Astrocyte (in vitro differentiated cells and primary cell): ENCODE measurements around the gene MAN1B1. TPM values are rescaled to one million over a fixed set of nuclear protein-coding genes. Genes with fewer than 3 reads are reported as not detected.

ENCODE experiments used
- DNase-seq: peaks from one replicate; pipeline ENCODE4 v3.0.0-alpha.2; 2010; ENCODE audit warnings: low read depth
- FAIRE-seq: peaks from 2 replicates; lab custom pipeline; 2011; peaks lifted over from hg19 to GRCh38; lab: Jason Lieb, UNC
- H2AFZ ChIP-seq: 2 replicates; pipeline ENCODE4 v1.6.0; 2012; ENCODE audit warnings: low read depth, low read length, inconsistent platforms
- H3K27ac ChIP-seq: 2 replicates; pipeline ENCODE4 v1.5.1; 2011; ENCODE audit warnings: low read depth, low read length, inconsistent platforms
- H3K27me3 ChIP-seq: 2 replicates; pipeline ENCODE4 v1.6.0; 2011; ENCODE audit warnings: low read length, inconsistent platforms; ENCODE audit not compliant: insufficient read depth
- H3K36me3 ChIP-seq: 2 replicates; pipeline ENCODE4 v1.5.1; 2011; ENCODE audit warnings: low read length, inconsistent platforms; ENCODE audit not compliant: insufficient read depth
- H3K4me1 ChIP-seq: 2 replicates; pipeline ENCODE4 v1.5.1; 2011; ENCODE audit warnings: low read length, inconsistent platforms; ENCODE audit not compliant: insufficient read depth
- H3K4me2 ChIP-seq: 2 replicates; pipeline ENCODE4 v1.6.0; 2012; ENCODE audit warnings: low read length, inconsistent platforms
- H3K4me3 ChIP-seq: 2 replicates; pipeline ENCODE4 v1.5.1; 2011; ENCODE audit warnings: low read depth, mild to moderate bottlenecking, low read length, inconsistent platforms; ENCODE audit not compliant: insufficient read depth
- H3K79me2 ChIP-seq: 2 replicates; pipeline ENCODE4 v1.6.0; 2012; ENCODE audit warnings: mild to moderate bottlenecking, low read length, inconsistent platforms; ENCODE audit not compliant: insufficient read depth
- H3K9ac ChIP-seq: 2 replicates; pipeline ENCODE4 v1.6.0; 2012; ENCODE audit warnings: mild to moderate bottlenecking, low read length, inconsistent platforms
- H3K9me3 ChIP-seq: 2 replicates; pipeline ENCODE4 v1.5.1; 2012; ENCODE audit warnings: low read depth, mild to moderate bottlenecking, low read length, inconsistent platforms; ENCODE audit not compliant: insufficient read depth
- H4K20me1 ChIP-seq: 2 replicates; pipeline ENCODE4 v1.6.0; 2012; ENCODE audit warnings: low read length, inconsistent platforms; ENCODE audit not compliant: insufficient read depth
- H3K27ac Mint-ChIP-seq: one replicate; pipeline ENCODE4 v1.8.0; 2021; ENCODE audit warnings: mild to moderate bottlenecking, mixed read lengths; ENCODE audit not compliant: unreplicated experiment
- H3K27me3 Mint-ChIP-seq: one replicate; pipeline ENCODE4 v1.8.0; 2021; ENCODE audit warnings: low read depth, mixed read lengths; ENCODE audit not compliant: unreplicated experiment
- H3K36me3 Mint-ChIP-seq: one replicate; pipeline ENCODE4 v1.8.0; 2021; ENCODE audit warnings: low read depth, mixed read lengths; ENCODE audit not compliant: unreplicated experiment
- H3K4me1 Mint-ChIP-seq: one replicate; pipeline ENCODE4 v1.8.0; 2021; ENCODE audit warnings: low read depth, mixed read lengths; ENCODE audit not compliant: unreplicated experiment
- H3K4me3 Mint-ChIP-seq: one replicate; pipeline ENCODE4 v1.8.0; 2021; ENCODE audit warnings: mild to moderate bottlenecking, moderate library complexity, mixed read lengths; ENCODE audit not compliant: unreplicated experiment
- H3K9me3 Mint-ChIP-seq: one replicate; pipeline ENCODE4 v1.8.0; 2021; ENCODE audit warnings: mild to moderate bottlenecking, mixed read lengths; ENCODE audit not compliant: unreplicated experiment
- EZH2 ChIP-seq: IDR thresholded peaks from 2 replicates; pipeline ENCODE4 v1.6.1; 2012; ENCODE audit warnings: mild to moderate bottlenecking, low read length, inconsistent platforms; ENCODE audit not compliant: insufficient read depth
- total RNA-seq: library from RNA; stranded (reverse); gene quantifications from 2 replicates; pipeline ENCODE4 v1.2.1, GENCODE V29; 2021
- TF ChIP-seq, protein P1 (sequence below): IDR thresholded peaks from 2 replicates; pipeline ENCODE4 v1.5.1; 2011; ENCODE audit warnings: low read depth, mild to moderate bottlenecking, inconsistent platforms, low read length, moderate library complexity; ENCODE audit not compliant: insufficient read depth

MAN1B1 gene
- total RNA-seq, 1 donor from 2014 or later: 69.2 TPM

DNA sequence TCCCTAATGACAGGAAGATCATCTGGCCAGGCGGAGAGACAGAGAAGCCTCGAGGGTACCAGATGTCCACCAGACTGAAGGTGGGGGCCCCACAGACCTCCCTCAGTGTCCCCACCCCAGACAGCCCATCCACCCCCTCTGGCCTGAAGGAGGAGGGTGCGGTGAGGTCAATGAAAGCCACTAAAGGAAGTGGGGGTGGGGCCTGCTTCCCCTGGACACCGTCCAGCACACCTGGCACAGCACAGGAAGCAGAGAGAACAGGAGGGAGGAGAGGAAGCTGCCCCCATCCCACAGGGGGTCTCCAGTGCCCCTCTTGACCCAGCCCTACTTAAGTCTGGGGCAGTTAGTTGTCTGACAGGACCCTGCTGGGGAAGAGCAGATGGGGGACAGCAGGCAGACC is 71.8 kb downstream of the MAN1B1 start:
- no peak overlapping the region for H3K4me3 Mint-ChIP-seq

More for the DNA sequence above, 71.8 kb downstream of the MAN1B1 start:
- no peak overlapping the region for H3K27ac Mint-ChIP-seq
- DNase-seq: no peak
- peaks cover 4% of the 10 kb centered on the region for H3K4me1 ChIP-seq
- no peak overlapping the region for H3K9ac ChIP-seq
- no peaks in the 10 kb centered on the region for H3K9me3 Mint-ChIP-seq
- H3K4me1 Mint-ChIP-seq: peaks cover 2% of the 10 kb centered on the region
- H2AFZ ChIP-seq: no peak overlapping the region
- no peaks in the 10 kb centered on the region for H3K36me3 ChIP-seq
- no peak overlapping the region for H3K4me3 ChIP-seq
- H3K79me2 ChIP-seq: no peaks in the 10 kb centered on the region
- H3K4me2 ChIP-seq: no peak overlapping the region
- no peak overlapping the region for H3K27ac ChIP-seq
- H3K27me3 ChIP-seq: peaks cover 30% of the 10 kb centered on the region
- peaks cover 65% of the 10 kb centered on the region for H3K27me3 Mint-ChIP-seq
- H3K36me3 Mint-ChIP-seq: no peaks in the 10 kb centered on the region
- no peaks in the 10 kb centered on the region for H3K9me3 ChIP-seq
- TF ChIP-seq EZH2: no peak
- TF ChIP-seq, protein P1, sequence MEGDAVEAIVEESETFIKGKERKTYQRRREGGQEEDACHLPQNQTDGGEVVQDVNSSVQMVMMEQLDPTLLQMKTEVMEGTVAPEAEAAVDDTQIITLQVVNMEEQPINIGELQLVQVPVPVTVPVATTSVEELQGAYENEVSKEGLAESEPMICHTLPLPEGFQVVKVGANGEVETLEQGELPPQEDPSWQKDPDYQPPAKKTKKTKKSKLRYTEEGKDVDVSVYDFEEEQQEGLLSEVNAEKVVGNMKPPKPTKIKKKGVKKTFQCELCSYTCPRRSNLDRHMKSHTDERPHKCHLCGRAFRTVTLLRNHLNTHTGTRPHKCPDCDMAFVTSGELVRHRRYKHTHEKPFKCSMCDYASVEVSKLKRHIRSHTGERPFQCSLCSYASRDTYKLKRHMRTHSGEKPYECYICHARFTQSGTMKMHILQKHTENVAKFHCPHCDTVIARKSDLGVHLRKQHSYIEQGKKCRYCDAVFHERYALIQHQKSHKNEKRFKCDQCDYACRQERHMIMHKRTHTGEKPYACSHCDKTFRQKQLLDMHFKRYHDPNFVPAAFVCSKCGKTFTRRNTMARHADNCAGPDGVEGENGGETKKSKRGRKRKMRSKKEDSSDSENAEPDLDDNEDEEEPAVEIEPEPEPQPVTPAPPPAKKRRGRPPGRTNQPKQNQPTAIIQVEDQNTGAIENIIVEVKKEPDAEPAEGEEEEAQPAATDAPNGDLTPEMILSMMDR: no peak
- H4K20me1 ChIP-seq: no peaks in the 10 kb centered on the region
- FAIRE-seq: no peak

Other genes starting within 250 kb of the MAN1B1 start
- gene AJM1, start 244.5 kb upstream of the MAN1B1 start, total RNA-seq: 3.3 and 4.2 TPM in 2 replicates
- gene PHPT1, start 237.6 kb upstream of the MAN1B1 start, total RNA-seq: 192 and 215 TPM in 2 replicates
- 8.5 and 9.3 TPM in 2 replicates for gene MAMDC4, start 234.6 kb upstream of the MAN1B1 start, total RNA-seq
- gene EDF1, start 220.7 kb upstream of the MAN1B1 start, total RNA-seq: 364 and 367 TPM in 2 replicates
- gene TRAF2, start 200.5 kb upstream of the MAN1B1 start, total RNA-seq: 12.5 and 14.4 TPM in 2 replicates
- 67.7 and 70.4 TPM in 2 replicates for gene FBXW5, start 142.2 kb upstream of the MAN1B1 start, total RNA-seq
- gene C8G, start 141.7 kb upstream of the MAN1B1 start, total RNA-seq: 0.77 and 1.6 TPM in 2 replicates
- not detected in 2 replicates for gene LCN12, start 134.7 kb upstream of the MAN1B1 start, total RNA-seq
- gene PTGDS, start 109.5 kb upstream of the MAN1B1 start, total RNA-seq: 5.0 and 5.6 TPM in 2 replicates
- 0.22 and 0.45 TPM in 2 replicates for gene LCNL1, start 104.0 kb upstream of the MAN1B1 start, total RNA-seq
- 15.3 and 18.8 TPM in 2 replicates for gene PAXX, start 94.6 kb upstream of the MAN1B1 start, total RNA-seq
- gene CLIC3, start 90.4 kb upstream of the MAN1B1 start, total RNA-seq: 0.39 and 0.48 TPM in 2 replicates
- 16.2 and 20.0 TPM in 2 replicates for gene ABCA2, start 58.7 kb upstream of the MAN1B1 start, total RNA-seq
- gene FUT7, start 54.9 kb upstream of the MAN1B1 start, total RNA-seq: not detected in 2 replicates
- gene NPDC1, start 40.8 kb upstream of the MAN1B1 start, total RNA-seq: 65.9 and 66.8 TPM in 2 replicates
- gene ENTPD2, start 32.9 kb upstream of the MAN1B1 start, total RNA-seq: 0.14 and 0.55 TPM in 2 replicates
- gene SAPCD2, start 16.4 kb upstream of the MAN1B1 start, total RNA-seq: 0.41 and 0.43 TPM in 2 replicates
- gene UAP1L1, start 9.5 kb upstream of the MAN1B1 start, total RNA-seq: 4.0 and 4.7 TPM in 2 replicates
- 53.8 and 68.7 TPM in 2 replicates for gene DPP7, start 27.7 kb downstream of the MAN1B1 start, total RNA-seq
- gene GRIN1, start 52.2 kb downstream of the MAN1B1 start, total RNA-seq: 0.18 TPM in 1 of 2 replicates, not detected in the other
- gene LRRC26, start 83.1 kb downstream of the MAN1B1 start, total RNA-seq: not detected in 2 replicates
- gene TMEM210, start 85.1 kb downstream of the MAN1B1 start, total RNA-seq: not detected in 2 replicates
- gene ANAPC2, start 101.6 kb downstream of the MAN1B1 start, total RNA-seq: 39.2 and 39.7 TPM in 2 replicates
- gene SSNA1, start 101.7 kb downstream of the MAN1B1 start, total RNA-seq: 49.1 and 52.7 TPM in 2 replicates
- 16.0 and 17.2 TPM in 2 replicates for gene TPRN, start 113.8 kb downstream of the MAN1B1 start, total RNA-seq
- 28.7 and 30.9 TPM in 2 replicates for gene TMEM203, start 118.7 kb downstream of the MAN1B1 start, total RNA-seq
- gene NDOR1, start 118.7 kb downstream of the MAN1B1 start, total RNA-seq: 13.7 and 14.5 TPM in 2 replicates
- gene RNF208, start 135.3 kb downstream of the MAN1B1 start, total RNA-seq: 4.3 and 4.9 TPM in 2 replicates
- 1.2 and 1.3 TPM in 2 replicates for gene CYSRT1, start 138.2 kb downstream of the MAN1B1 start, total RNA-seq
- 0.17 TPM in 1 of 2 replicates, not detected in the other for gene RNF224, start 140.5 kb downstream of the MAN1B1 start, total RNA-seq
- 0.09 TPM in 1 of 2 replicates, not detected in the other for gene SLC34A3, start 143.9 kb downstream of the MAN1B1 start, total RNA-seq
- gene TUBB4B, start 154.3 kb downstream of the MAN1B1 start, total RNA-seq: 188 and 218 TPM in 2 replicates
- gene STPG3, start 164.3 kb downstream of the MAN1B1 start, total RNA-seq: not detected in 2 replicates
- gene NELFB, start 168.3 kb downstream of the MAN1B1 start, total RNA-seq: 45.8 and 48.9 TPM in 2 replicates
- gene TOR4A, start 190.7 kb downstream of the MAN1B1 start, total RNA-seq: 10.8 and 11.8 TPM in 2 replicates
- gene NRARP, start 215.3 kb downstream of the MAN1B1 start, total RNA-seq: 6.9 and 7.3 TPM in 2 replicates